ENCODE measurements around the gene RHBG.

Gene RHBG

GRCh38 chr1:156391366-156391677, 22.3 kb downstream of the RHBG start:
- TF ChIP-seq CTCF (IDR thresholded peaks at IDR 0.05) = no peak
- H3K4me3 Mint-ChIP-seq = no peak overlapping the region
- DNase-seq = no peak
- no peaks in the 10 kb centered on the region for H3K9me3 Mint-ChIP-seq
- peaks cover 41% of the 10 kb centered on the region for H3K4me1 Mint-ChIP-seq
- no peak overlapping the region for H3K27ac Mint-ChIP-seq
- H3K36me3 Mint-ChIP-seq (ENCODE audit: low read depth) = no peaks in the 10 kb centered on the region
- H3K27me3 Mint-ChIP-seq (ENCODE audit: low read depth, poor library complexity) = peaks cover 81% of the 10 kb centered on the region

DNA sequence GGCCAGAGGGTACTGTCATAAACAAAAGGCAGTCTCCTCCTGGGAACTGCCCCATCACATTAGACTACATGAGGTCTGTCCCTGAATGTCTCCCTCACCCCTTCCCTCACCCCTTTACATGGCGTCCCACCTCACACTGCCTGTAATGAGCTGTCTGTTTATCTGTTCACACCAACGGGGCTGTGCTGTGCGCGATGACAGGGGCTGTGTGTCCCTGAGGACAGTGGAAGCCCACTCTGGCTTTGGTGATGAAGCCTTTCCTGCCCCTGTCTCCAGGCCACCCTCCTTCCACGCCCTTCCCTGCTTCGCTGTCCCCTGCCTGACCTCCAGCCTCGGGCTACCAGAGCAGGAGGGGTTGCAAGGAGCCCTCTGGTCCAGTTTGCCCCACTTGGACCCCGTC, 22.7 kb downstream of the RHBG start:
- no peak for TF ChIP-seq CTCF (IDR thresholded peaks at IDR 0.05)
- Mint-ChIP-seq H3K9me3 (no peaks in the 10 kb centered on the region), H3K27ac (no peak overlapping the region), H3K4me1 (peaks cover 41% of the 10 kb centered on the region), H3K4me3 (no peak overlapping the region), H3K36me3 (ENCODE audit: low read depth) (no peaks in the 10 kb centered on the region), H3K27me3 (ENCODE audit: low read depth, poor library complexity) (peaks cover 80% of the 10 kb centered on the region)
- DNase-seq = no peak

DNA sequence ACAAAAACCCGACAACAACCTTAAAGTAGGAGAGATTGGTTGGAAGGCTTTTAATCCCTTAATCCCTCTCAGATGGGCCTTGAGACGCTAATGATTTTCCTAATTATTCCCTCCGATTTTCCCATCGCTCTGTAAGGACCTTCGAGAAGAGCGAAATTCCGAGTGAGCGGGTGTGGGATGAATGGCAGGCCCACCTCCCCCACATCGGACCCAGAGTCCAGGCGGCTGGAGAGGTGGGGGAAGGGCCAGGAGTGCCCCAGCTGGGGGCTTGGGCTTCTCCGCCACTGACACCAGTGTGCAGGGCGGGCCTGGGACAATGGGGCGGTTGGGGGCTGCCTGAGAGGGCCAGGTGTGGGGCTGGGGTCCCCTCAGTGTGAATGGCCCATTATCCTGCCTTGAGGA, 23.4 kb downstream of the RHBG start:
- Mint-ChIP-seq H3K9me3 (no peaks in the 10 kb centered on the region), H3K27ac (no peak overlapping the region), H3K4me3 (no peak overlapping the region), H3K36me3 (ENCODE audit: low read depth) (no peaks in the 10 kb centered on the region), H3K4me1 (peaks cover 38% of the 10 kb centered on the region), H3K27me3 (ENCODE audit: low read depth, poor library complexity) (peaks cover 80% of the 10 kb centered on the region)
- no peak for TF ChIP-seq CTCF (IDR thresholded peaks at IDR 0.05)
- no peak for DNase-seq

GRCh38 chr1:156393095-156393494, 24.1 kb downstream of the RHBG start:
- Mint-ChIP-seq H3K9me3 (no peaks in the 10 kb centered on the region), H3K4me3 (no peak overlapping the region), H3K27ac (no peak overlapping the region), H3K4me1 (peaks cover 33% of the 10 kb centered on the region), H3K27me3 (ENCODE audit: low read depth, poor library complexity) (peaks cover 78% of the 10 kb centered on the region), H3K36me3 (ENCODE audit: low read depth) (no peaks in the 10 kb centered on the region)
- DNase-seq = no peak
- no peak for TF ChIP-seq CTCF (IDR thresholded peaks at IDR 0.05)

DNA sequence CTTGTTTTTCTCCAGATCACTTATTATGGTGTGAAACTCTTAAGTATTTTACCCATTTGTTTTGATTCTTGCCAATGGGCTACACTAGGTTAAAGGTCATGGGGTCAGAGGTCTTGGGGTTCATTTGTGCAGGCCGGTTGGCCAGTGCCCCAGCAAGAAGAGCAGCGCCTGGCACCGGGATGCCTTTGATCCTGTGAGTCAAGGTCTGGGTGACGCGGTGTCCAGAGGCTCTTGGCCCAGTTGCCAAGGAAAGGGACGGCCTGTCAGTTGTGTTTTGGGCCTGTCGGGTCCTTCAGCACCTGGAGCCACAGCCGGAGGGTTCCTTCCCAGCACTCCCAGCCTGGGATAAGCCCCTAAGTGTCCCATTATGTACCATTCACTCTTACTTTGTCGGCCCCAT, 25.1 kb downstream of the RHBG start:
- peaks cover 74% of the 10 kb centered on the region for H3K27me3 Mint-ChIP-seq (ENCODE audit: low read depth, poor library complexity)
- H3K36me3 Mint-ChIP-seq (ENCODE audit: low read depth) = no peaks in the 10 kb centered on the region
- peaks cover 4% of the 10 kb centered on the region for H3K9me3 Mint-ChIP-seq

More for the DNA sequence above, 25.1 kb downstream of the RHBG start:
- Mint-ChIP-seq H3K27ac (no peak overlapping the region), H3K4me1 (peaks cover 35% of the 10 kb centered on the region), H3K4me3 (no peak overlapping the region)
- no peak for DNase-seq
- no peak for TF ChIP-seq CTCF (IDR thresholded peaks at IDR 0.05)
